Heart right ventricle (tissue), 16 donors: Measurements from ENCODE around the gene DNAJB1. TPM values are rescaled to one million over a fixed set of nuclear protein-coding genes. Genes with fewer than 3 reads are reported as not detected.
A peak's percentile ranks its signal among the peaks of the same experiment; 100 is the strongest.
"Not testable (repeated sequence)": the region's sequence is repeated elsewhere in the genome, so short reads cannot be mapped to it uniquely, and the experiment has no call there.

Experiments
- ATAC-seq, 8 donors: fragments of 200-7000 bp; cut with Tn5 transposase; one replicate each; pipeline ENCODE4 v1.9.1; 2020; ENCODE audit warnings: mild to moderate bottlenecking in 8 of 8, moderate library complexity in 8 of 8, moderate number of reproducible peaks in 1 of 8
- DNase-seq, 2 donors: peaks; one replicate each; pipeline ENCODE4 v3.0.0-alpha.2; 2020
- H3K27ac ChIP-seq, 10 donors: fragments of 200-600 bp; sonication (generic) in 2 of 10; one replicate each; pipeline versions ENCODE4 v1.5.0 to v1.8.0; 2020 to 2022; ENCODE audit warnings: mild to moderate bottlenecking in 3 of 10
- H3K27me3 ChIP-seq, 7 donors: fragments of 200-600 bp; one replicate each; pipeline ENCODE4 v1.8.0; 2021 to 2022; ENCODE audit warnings: mild to moderate bottlenecking in 2 of 7
- H3K36me3 ChIP-seq, 9 donors: fragments of 200-600 bp; sonication (generic) in 1 of 9; one replicate each; pipeline versions ENCODE4 v1.5.0 to v1.8.0; 2020 to 2022; ENCODE audit warnings: mild to moderate bottlenecking in 2 of 9
- H3K4me1 ChIP-seq, 9 donors: fragments of 200-600 bp; sonication (generic) in 1 of 9; one replicate each; pipeline versions ENCODE4 v1.5.0 to v1.8.0; 2020 to 2022; ENCODE audit warnings: mild to moderate bottlenecking in 4 of 9
- H3K4me3 ChIP-seq, 10 donors: fragments of 200-600 bp; sonication (generic) in 2 of 10; one replicate each; pipeline versions ENCODE4 v1.5.0 to v1.8.0; 2020 to 2022; ENCODE audit warnings: mild to moderate bottlenecking in 7 of 10, moderate library complexity in 2 of 10
- H3K9me3 ChIP-seq, 11 donors: fragments of 200-600 bp in 10 of 11; sonication (generic) in 2 of 11; one replicate each; pipeline versions ENCODE4 v1.5.0 to v1.8.0; 2013 to 2022; ENCODE audit warnings: mild to moderate bottlenecking in 2 of 11, control low read depth in 1 of 11, moderate library complexity in 1 of 11
- CTCF ChIP-seq, 9 donors: fragments of 200-600 bp; sonication (generic) in 2 of 9; IDR thresholded peaks; one replicate each; pipeline versions ENCODE4 v1.5.0 to v1.8.0; 2021 to 2022; ENCODE audit warnings: antibody characterized with exemption in 9 of 9, mild to moderate bottlenecking in 5 of 9, moderate library complexity in 1 of 9
- WGBS, 2 donors: extraction: QIAGEN DNeasy Blood & Tissue Kit; methylation state at CpG; one replicate each; pipeline ENCODE4 v1.1.7; 2013; ENCODE audit warnings: inconsistent platforms in 1 of 2; 5-methylcytosine and 5-hydroxymethylcytosine counted together
- intact Hi-C, 10 donors: fragments of 100-400 bp; cut with DNase I; formaldehyde crosslinking; loops; one replicate each; pipeline versions ENCODE4 v1.11.1 to v1.14.2; 2022
- polyA plus RNA-seq, 2 donors: library from polyadenylated mRNA; stranded (reverse); fragments of 200-250 nt; gene quantifications; one replicate each; pipeline ENCODE4 v1.2.3, GENCODE V29; 2013
- total RNA-seq, 10 donors: library from RNA; stranded (reverse); fragmentation: NEBNext Ultra II Directional in 3 of 10; extraction: Animal tissue kit (Norgen Biotek cat#: 25700) in 3 of 10; gene quantifications; one replicate each; pipeline versions ENCODE4 v1.2.1 to v1.2.4, GENCODE V29; 2021 to 2023
- donor health status: Arrhythmogenic right ventricular cardiomyopathy.
- donor health status: ischemic (EF 13 %, LVEDD 7.1; RV severe dilation, severe dysfunction).
- donor health status: healthy with polysubstance abuse.
- donor health status: DM: no; HTN: yes; CAD: no.
- donor health status: DM: no; HTN: no; CAD: no.
- donor health status: ischemic (EF 25% LVEDD 6.9; RV normal size, moderate dysfunction).
- donor health status: ischemic (EF 25% LVEDD 5.7; RV mildly dilated, moderate dysfunction).
- donor health status: healthy.
- donor health status: DM: yes; HTN: yes; CAD: no.
- donor health status: Ischemic cardiomyopathy.
- donor health status: ischemic (EF 35%, LVEDD 5.7; RV mildly dilated, moderate dysfunction).
- donor health status: nonischemic (EF 11% LVEDD 7.7; RV severe dilation, severe dysfunction).
- donor health status: DM: yes; HTN: yes; CAD: no.
- donor health status: PGD.
- donor health status: ischemic (EF 29% LVEDD 5.4; RV normal size, mild dysfunction).
- donor health status: nonischemic (EF 23%, LVEDD 6.1; RV moderate dilation, normal function).

The DNAJB1 gene
- total and polyA plus RNA-seq, 12 donors, result 23.6 to 99.0 (median 44.6) TPM

- 64 to 66% methylated on average over 12 of the region's 12 CpGs for WGBS, 2 donors
Measured at GRCh38 chr19:14507704-14508542, 10.3 kb downstream of the DNAJB1 start.

GRCh38 chr19:14505488-14506239, 12.5 kb downstream of the DNAJB1 start:
- 51 to 55% methylated on average over 19 of the region's 19 CpGs for WGBS, 2 donors
- peaks cover 0 to 33% (median 2%) of the 10 kb centered on the region in 9 donors for H3K4me1 ChIP-seq
- peaks cover 0 to 4% (median 0%) of the 10 kb centered on the region in 7 donors for H3K27me3 ChIP-seq
- TF ChIP-seq CTCF (IDR thresholded peaks at IDR 0.05), result peak; percentile 35 to 73 (median 54)
- no peaks in the 10 kb centered on the region for H3K9me3 ChIP-seq
- DNase-seq, result peak in 1 of 2 donors; percentile 51
- no peak overlapping the region for H3K27ac ChIP-seq
- no peaks in the 10 kb centered on the region for H3K36me3 ChIP-seq
- peak in 6 of 8 donors; percentile 27 to 55 (median 46) for ATAC-seq
- intact Hi-C loops, result no loop called here
- H3K4me3 ChIP-seq, result no peak overlapping the region

More at GRCh38 chr19:14507704-14508542, 10.3 kb downstream of the DNAJB1 start:
- intact Hi-C loops, result no loop called here
- Histone ChIP-seq H3K36me3 (peaks cover 0 to under 1% (median 0%) of the 10 kb centered on the region in 9 donors), H3K4me1 (peaks cover 0 to 42% (median 2%) of the 10 kb centered on the region in 9 donors), H3K4me3 (no peak overlapping the region), H3K9me3 (no peaks in the 10 kb centered on the region), H3K27ac (peak overlapping the region in 1 of 10 donors; percentile 53), H3K27me3 (peaks cover 0 to 4% (median 0%) of the 10 kb centered on the region in 7 donors)
- ATAC-seq (no peak), DNase-seq (no peak)
- no peak for TF ChIP-seq CTCF (IDR thresholded peaks at IDR 0.05)

GRCh38 chr19:14504575-14504974, 13.6 kb downstream of the DNAJB1 start:
- WGBS, 2 donors, result 93 to 94% methylated on average over 8 of the region's 8 CpGs
- H3K27me3 ChIP-seq, H3K9me3 ChIP-seq, H3K4me3 ChIP-seq, DNase-seq, ATAC-seq, H3K36me3 ChIP-seq, H3K27ac ChIP-seq, intact Hi-C loops: not testable (repeated sequence)
- peaks cover 0 to 23% (median 0%) of the 10 kb centered on the region in 9 donors for H3K4me1 ChIP-seq

- ATAC-seq (no peak), DNase-seq (no peak)
- Histone ChIP-seq H3K4me1 (peaks cover 0 to 14% (median 0%) of the 10 kb centered on the region in 9 donors), H3K4me3 (no peak overlapping the region), H3K27me3 (peaks cover 0 to 4% (median 0%) of the 10 kb centered on the region in 7 donors), H3K27ac (no peak overlapping the region), H3K9me3 (no peaks in the 10 kb centered on the region), H3K36me3 (no peaks in the 10 kb centered on the region)
- intact Hi-C loops, result no loop called here
- WGBS, 2 donors, result 76 to 86% methylated on average over 1 of the region's 1 CpG
- TF ChIP-seq CTCF (IDR thresholded peaks at IDR 0.05), result no peak
Measured at GRCh38 chr19:14503285-14503684, 14.9 kb downstream of the DNAJB1 start.
